ENCODE data around the gene FMC1. TPM values are rescaled to one million over a fixed set of nuclear protein-coding genes. Genes with fewer than 3 reads are reported as not detected.
A peak's percentile ranks its signal among the peaks of the same experiment; 100 is the strongest.

Gene FMC1
- total RNA-seq, 1 donor from 2014 or later = not detected

DNA sequence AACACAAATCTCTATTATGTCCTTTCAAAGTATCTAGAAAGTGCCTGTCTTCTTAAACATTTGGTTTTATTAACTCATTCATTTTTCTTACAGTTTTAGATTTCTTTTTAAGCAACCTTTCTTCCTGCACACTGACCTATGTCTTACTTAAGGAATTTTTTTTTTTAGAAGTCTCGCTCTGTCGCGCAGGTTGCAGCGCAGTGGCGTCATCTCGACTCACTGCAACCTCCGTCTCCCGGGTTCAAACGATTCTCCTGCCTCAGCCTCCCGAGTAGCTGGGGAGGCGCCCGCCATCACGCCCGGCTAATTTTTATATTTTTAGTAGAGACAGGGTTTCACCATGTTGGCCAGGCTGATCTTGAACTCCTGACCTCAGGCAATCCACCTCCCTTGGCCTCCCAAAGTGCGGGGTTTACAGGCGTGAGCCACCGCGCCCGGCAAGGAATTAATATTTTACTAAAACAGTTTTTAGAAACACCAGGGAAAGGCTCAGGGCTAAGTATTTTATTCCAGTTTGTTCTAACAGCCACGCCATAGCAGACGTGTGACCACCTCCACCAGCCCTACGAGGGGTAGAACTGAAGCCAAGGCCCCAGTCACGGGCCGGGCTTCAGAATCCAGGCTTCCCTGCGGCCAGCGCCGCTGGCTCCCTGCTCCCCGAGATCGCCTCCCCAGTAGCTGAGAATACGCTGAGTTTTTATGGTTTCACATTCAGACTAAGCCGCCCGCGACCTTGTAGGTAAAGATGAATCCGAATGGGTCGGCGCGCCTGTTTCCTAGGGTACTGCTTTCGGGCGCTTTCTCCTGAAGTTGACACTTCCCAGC is 17.6 kb downstream of the FMC1 start:
- intact Hi-C loops (cut with DNase I) = loop anchor here (1.0 to 10.0 kb wide), 5 partner anchors 17 to 819 kb away; partner anchors contain the start of genes FMC1, KDM7A and ZC3HAV1

DNA sequence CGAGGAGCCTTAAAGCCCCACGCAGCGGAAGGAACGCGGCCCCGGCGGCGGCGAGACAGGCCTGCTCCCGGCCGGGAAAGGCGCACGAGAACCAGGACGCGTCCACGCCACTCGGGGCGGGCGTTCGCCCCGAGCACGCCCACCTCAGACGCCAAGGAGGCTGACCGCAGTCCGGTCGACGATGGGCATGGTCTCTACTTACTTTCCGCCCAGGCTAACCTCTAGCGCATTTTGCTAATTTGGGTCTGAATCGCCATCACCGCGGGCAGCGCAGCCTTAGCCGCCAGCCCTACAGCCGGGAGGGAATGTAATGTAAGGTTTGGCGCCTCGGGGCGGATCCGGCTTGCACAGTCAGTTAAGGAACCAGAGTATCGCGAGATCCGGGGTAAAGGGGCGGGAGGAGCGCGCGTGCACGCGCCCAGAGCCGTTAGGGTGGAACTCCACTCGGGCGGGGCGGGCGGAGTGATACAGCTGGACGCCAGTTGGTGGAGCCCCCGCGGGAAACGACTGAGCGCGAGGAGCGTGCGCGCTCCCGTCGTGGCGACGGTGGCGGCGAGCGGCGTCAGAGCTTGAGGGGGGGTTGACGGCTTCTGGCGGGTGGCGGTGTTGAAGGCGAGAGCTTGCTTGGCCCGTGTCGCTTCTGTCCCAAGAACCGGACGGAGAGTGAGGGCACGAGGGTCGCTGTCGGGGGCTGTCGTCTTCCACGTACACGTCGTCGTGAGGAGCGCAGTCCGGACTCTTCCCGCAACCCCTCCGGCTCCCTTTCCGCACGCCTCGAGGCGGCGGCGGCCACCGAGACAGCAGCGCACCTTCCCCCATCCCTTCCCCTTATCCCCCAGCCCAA is 18.5 kb downstream of the FMC1 start, which contains the start of gene LUC7L2:
Gene LUC7L2, plus strand, starts transcription at position 529 of the 844 bp plus-strand sequence. CDS start 368 bp downstream, outside the sequence.
- intact Hi-C loops (cut with DNase I) = loop anchor here (1.0 to 10.0 kb wide), 6 partner anchors 18 to 818 kb away; partner anchors contain the start of genes FMC1, KDM7A, UBN2 and ZC3HAV1
- H3K4me3 ChIP-seq = peak within 1 kb of the TSS; percentile 86 to 96
- peaks cover 0 to 26% of the 10 kb centered on the region in 2 donors for H3K4me1 ChIP-seq
- TF ChIP-seq, protein P1, sequence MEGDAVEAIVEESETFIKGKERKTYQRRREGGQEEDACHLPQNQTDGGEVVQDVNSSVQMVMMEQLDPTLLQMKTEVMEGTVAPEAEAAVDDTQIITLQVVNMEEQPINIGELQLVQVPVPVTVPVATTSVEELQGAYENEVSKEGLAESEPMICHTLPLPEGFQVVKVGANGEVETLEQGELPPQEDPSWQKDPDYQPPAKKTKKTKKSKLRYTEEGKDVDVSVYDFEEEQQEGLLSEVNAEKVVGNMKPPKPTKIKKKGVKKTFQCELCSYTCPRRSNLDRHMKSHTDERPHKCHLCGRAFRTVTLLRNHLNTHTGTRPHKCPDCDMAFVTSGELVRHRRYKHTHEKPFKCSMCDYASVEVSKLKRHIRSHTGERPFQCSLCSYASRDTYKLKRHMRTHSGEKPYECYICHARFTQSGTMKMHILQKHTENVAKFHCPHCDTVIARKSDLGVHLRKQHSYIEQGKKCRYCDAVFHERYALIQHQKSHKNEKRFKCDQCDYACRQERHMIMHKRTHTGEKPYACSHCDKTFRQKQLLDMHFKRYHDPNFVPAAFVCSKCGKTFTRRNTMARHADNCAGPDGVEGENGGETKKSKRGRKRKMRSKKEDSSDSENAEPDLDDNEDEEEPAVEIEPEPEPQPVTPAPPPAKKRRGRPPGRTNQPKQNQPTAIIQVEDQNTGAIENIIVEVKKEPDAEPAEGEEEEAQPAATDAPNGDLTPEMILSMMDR (IDR thresholded peaks at IDR 0.05) = peak in 1 of 3 experiments; percentile 12
- H3K27ac ChIP-seq = peak within 1 kb of the TSS; percentile 100
- DNase-seq (ENCODE audit: low spot score in 2 of 2) = peak; percentile 98 to 100
- no peaks in the 10 kb centered on the region for H3K27me3 ChIP-seq
- peaks cover 0 to under 1% of the 10 kb centered on the region in 2 donors for H3K36me3 ChIP-seq
- no peaks in the 10 kb centered on the region for H3K9me3 ChIP-seq

More for the DNA sequence above, 17.6 kb downstream of the FMC1 start:
- Histone ChIP-seq H3K4me3 (peak overlapping the region; percentile 86 to 96), H3K27ac (peak overlapping the region; percentile 100), H3K27me3 (no peaks in the 10 kb centered on the region), H3K9me3 (no peaks in the 10 kb centered on the region), H3K36me3 (no peaks in the 10 kb centered on the region), H3K4me1 (peaks cover 0 to 20% of the 10 kb centered on the region in 2 donors)
- TF ChIP-seq, protein P1 (IDR thresholded peaks at IDR 0.05) = no peak
- DNase-seq (ENCODE audit: low spot score in 2 of 2) = peak in 1 of 2 donors; percentile 12

DNA sequence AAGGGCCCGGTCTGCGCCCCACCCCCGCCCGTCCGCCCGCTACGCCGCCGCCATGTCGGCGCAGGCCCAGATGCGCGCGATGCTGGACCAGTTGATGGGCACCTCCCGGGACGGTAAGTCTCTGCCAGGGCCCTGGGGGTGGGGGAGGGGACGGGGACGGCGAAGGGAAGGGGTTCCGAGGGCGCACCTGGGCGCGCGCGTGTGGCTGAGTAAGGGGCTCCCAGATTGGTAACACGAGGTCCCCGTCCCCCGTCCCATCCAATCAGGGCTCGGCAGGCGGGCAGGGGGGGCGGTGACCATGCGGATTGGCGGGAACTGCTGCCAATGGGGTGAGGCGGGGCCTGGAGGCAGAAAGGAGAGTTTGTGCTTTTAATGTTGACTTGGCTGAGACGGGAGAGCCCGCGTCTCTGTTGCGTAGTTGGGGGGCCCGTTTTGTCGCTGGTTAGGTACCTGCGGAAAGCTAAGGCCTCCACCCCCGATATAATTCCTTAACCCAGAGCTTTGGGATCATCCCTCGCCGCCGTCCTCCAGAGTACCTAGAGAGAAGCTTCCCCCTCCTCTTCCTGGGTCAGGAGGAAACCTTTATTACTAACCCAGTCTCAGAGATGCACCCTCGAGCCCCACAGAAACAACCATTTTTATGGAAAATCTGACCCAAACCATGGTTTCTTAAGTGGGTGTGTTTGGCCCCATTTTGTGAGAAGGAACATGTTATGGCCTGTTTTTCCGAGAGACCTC is 19.2 kb downstream of the FMC1 start:
- Histone ChIP-seq H3K4me1 (peaks cover 0 to 26% of the 10 kb centered on the region in 2 donors), H3K36me3 (peaks cover 0 to 7% of the 10 kb centered on the region in 2 donors), H3K27me3 (no peaks in the 10 kb centered on the region), H3K4me3 (peak overlapping the region; percentile 86 to 96), H3K9me3 (no peaks in the 10 kb centered on the region), H3K27ac (peak overlapping the region; percentile 100)
- peak; percentile 94 to 98 for DNase-seq (ENCODE audit: low spot score in 2 of 2)
- intact Hi-C loops (cut with DNase I) = loop anchor here (1.0 kb wide), 1 partner anchor 129 kb away; the partner anchor contains the start of gene UBN2
- TF ChIP-seq, protein P1 (IDR thresholded peaks at IDR 0.05) = no peak

DNA sequence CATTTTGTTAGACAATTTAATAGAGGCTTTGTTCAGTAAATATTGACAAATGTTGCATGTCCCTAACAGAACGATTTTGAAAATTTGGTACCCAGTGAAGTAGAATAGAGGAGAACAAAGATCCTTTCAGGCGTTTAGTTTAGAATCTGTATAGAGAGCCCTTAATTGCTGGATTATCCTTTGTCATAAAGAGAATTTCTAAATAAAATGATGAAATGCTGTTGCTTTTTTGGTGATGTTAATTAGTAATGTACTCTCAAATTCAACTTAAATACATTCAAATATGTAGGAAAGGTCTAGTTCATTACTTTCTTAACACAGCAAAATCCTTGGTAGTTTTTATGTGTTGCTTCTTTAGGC is 19.8 kb downstream of the FMC1 start:
- Histone ChIP-seq H3K27ac (peak overlapping the region; percentile 100), H3K27me3 (no peaks in the 10 kb centered on the region), H3K4me1 (peaks cover 0 to 26% of the 10 kb centered on the region in 2 donors), H3K9me3 (no peaks in the 10 kb centered on the region), H3K36me3 (peaks cover 0 to 7% of the 10 kb centered on the region in 2 donors), H3K4me3 (peak overlapping the region; percentile 86 to 96)
- no peak for DNase-seq (ENCODE audit: low spot score in 2 of 2)
- TF ChIP-seq, protein P1 (IDR thresholded peaks at IDR 0.05) = no peak
- intact Hi-C loops (cut with DNase I) = loop anchor here (1.0 kb wide), 1 partner anchor 130 kb away; the partner anchor contains the start of gene UBN2

DNA sequence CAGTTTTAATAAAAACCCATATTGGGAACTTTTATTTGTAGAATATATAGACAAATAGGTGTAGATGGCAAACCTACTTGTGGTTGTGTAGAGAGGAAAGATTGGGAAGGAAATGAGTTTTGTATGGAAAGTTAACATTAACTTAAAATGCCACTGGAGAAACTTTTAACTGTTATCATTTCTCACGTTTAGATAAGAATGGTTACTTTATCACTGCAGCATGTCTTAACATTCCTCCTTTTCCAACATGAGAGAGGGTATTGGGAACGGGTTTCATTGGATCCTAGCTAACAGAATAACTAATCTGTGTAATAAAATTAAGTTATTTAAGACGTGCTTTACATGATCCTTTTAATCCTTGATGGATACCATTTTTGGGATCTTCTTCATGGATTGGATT is 20.4 kb downstream of the FMC1 start:
- no peaks in the 10 kb centered on the region for H3K9me3 ChIP-seq
- TF ChIP-seq, protein P1 (IDR thresholded peaks at IDR 0.05) = no peak
- H3K27ac ChIP-seq = peak overlapping the region in 1 of 2 donors; percentile 100
- H3K27me3 ChIP-seq = no peaks in the 10 kb centered on the region
- H3K4me3 ChIP-seq = peak overlapping the region; percentile 86 to 96
- peaks cover 0 to 26% of the 10 kb centered on the region in 2 donors for H3K4me1 ChIP-seq
- no peak for DNase-seq (ENCODE audit: low spot score in 2 of 2)
- intact Hi-C loops (cut with DNase I) = no loop called here
- peaks cover 0 to 11% of the 10 kb centered on the region in 2 donors for H3K36me3 ChIP-seq
